GM18870 (cell line): ENCODE results near the gene FBXL2.

Source experiments
- ATAC-seq: cut with Tn5 transposase; IDR thresholded peaks from one replicate; pipeline ENCODE4 v1.9.1; 2021; ENCODE audit warnings: moderate library complexity; ENCODE audit not compliant: unreplicated experiment

Gene FBXL2

GRCh38 chr3:33277193-33277882, at the start of gene FBXL2:
Gene FBXL2, plus strand, starts transcription at chr3:33277442. Its CDS starts 71 bp downstream, at chr3:33277513.
- no peak for ATAC-seq

GRCh38 chr3:33229066-33229465, 48.2 kb upstream of the FBXL2 start:
- ATAC-seq: no peak

- ATAC-seq: no peak
Observed at GRCh38 chr3:33229947-33230346, 47.3 kb upstream of the FBXL2 start.

- no peak for ATAC-seq
Observed at GRCh38 chr3:33231756-33232465, 45.3 kb upstream of the FBXL2 start.

GRCh38 chr3:33233884-33234283, 43.4 kb upstream of the FBXL2 start:
- no peak for ATAC-seq

- ATAC-seq: no peak
Observed at GRCh38 chr3:33236005-33236404, 41.2 kb upstream of the FBXL2 start.

- ATAC-seq: no peak
Observed at GRCh38 chr3:33237439-33237838, 39.8 kb upstream of the FBXL2 start.

GRCh38 chr3:33238923-33239322, 38.3 kb upstream of the FBXL2 start:
- ATAC-seq: no peak

GRCh38 chr3:33240261-33240660, 37.0 kb upstream of the FBXL2 start:
- ATAC-seq: no peak

GRCh38 chr3:33246786-33247185, 30.5 kb upstream of the FBXL2 start:
- ATAC-seq: no peak

GRCh38 chr3:33250712-33251111, 26.5 kb upstream of the FBXL2 start:
- ATAC-seq: no peak

- ATAC-seq: no peak
Observed at GRCh38 chr3:33256249-33256648, 21.0 kb upstream of the FBXL2 start.

GRCh38 chr3:33260104-33260503, 17.1 kb upstream of the FBXL2 start:
- no peak for ATAC-seq

- ATAC-seq: no peak
Observed at GRCh38 chr3:33269385-33269784, 7.9 kb upstream of the FBXL2 start.

- ATAC-seq: no peak
Observed at GRCh38 chr3:33271324-33271723, 5.9 kb upstream of the FBXL2 start.

GRCh38 chr3:33273628-33274027, 3.6 kb upstream of the FBXL2 start:
- no peak for ATAC-seq

- no peak for ATAC-seq
Observed at GRCh38 chr3:33278163-33278562, 921 bp downstream of the FBXL2 start.

- no peak for ATAC-seq
Observed at GRCh38 chr3:33287672-33288282, 10.5 kb downstream of the FBXL2 start.

GRCh38 chr3:33299395-33300081, 22.3 kb downstream of the FBXL2 start:
- no peak for ATAC-seq

- no peak for ATAC-seq
Observed at GRCh38 chr3:33312361-33312760, 35.1 kb downstream of the FBXL2 start.

- ATAC-seq: no peak
Observed at GRCh38 chr3:33313331-33313730, 36.1 kb downstream of the FBXL2 start.

- ATAC-seq: no peak
Observed at GRCh38 chr3:33314993-33315392, 37.8 kb downstream of the FBXL2 start.
